Ishikawa (cell line): Measurements from ENCODE around the gene ETHE1.

ENCODE experiments used
- CEBPB ChIP-seq: IDR thresholded peaks from 2 replicates; pipeline ENCODE4 v1.6.1; 2012
- CREB1 ChIP-seq: IDR thresholded peaks from 2 replicates; pipeline ENCODE4 v1.6.1; 2012; ENCODE audit warnings: low read depth
- EGR1 ChIP-seq: IDR thresholded peaks from 2 replicates; pipeline ENCODE4 v1.6.1; 2012
- EP300 ChIP-seq: IDR thresholded peaks from 2 replicates; pipeline ENCODE4 v1.6.1; 2012; ENCODE audit warnings: borderline replicate concordance
- FOXM1 ChIP-seq: IDR thresholded peaks from 2 replicates; pipeline ENCODE4 v1.6.1; 2012; ENCODE audit warnings: low read depth, borderline replicate concordance
- NFIC ChIP-seq: IDR thresholded peaks from 2 replicates; pipeline ENCODE4 v1.6.1; 2012
- RAD21 ChIP-seq: IDR thresholded peaks from 2 replicates; pipeline ENCODE4 v1.6.1; 2012; ENCODE audit warnings: low read depth
- TAF1 ChIP-seq: IDR thresholded peaks from 2 replicates; pipeline ENCODE4 v1.6.1; 2012; ENCODE audit warnings: low read depth, mild to moderate bottlenecking
- TEAD4 ChIP-seq: IDR thresholded peaks from 2 replicates; pipeline ENCODE4 v1.6.1; 2012
- USF1 ChIP-seq: IDR thresholded peaks from 2 replicates; pipeline ENCODE4 v1.6.1; 2012
- YY1 ChIP-seq: IDR thresholded peaks from 2 replicates; pipeline ENCODE4 v1.6.1; 2012; ENCODE audit warnings: low read depth
- TF ChIP-seq, protein P1 (sequence below): IDR thresholded peaks from 2 replicates; pipeline ENCODE4 v1.6.1; 2012; ENCODE audit warnings: low read depth, mild to moderate bottlenecking

GRCh38 chr19:43466793-43467192 lies 60.2 kb downstream of the ETHE1 start:
- TF ChIP-seq TAF1 (no peak), NFIC (no peak), EP300 (no peak), CEBPB (no peak), YY1 (no peak), TEAD4 (no peak), USF1 (no peak), EGR1 (no peak), CREB1 (no peak), FOXM1 (no peak), RAD21 (no peak)
- TF ChIP-seq, protein P1, sequence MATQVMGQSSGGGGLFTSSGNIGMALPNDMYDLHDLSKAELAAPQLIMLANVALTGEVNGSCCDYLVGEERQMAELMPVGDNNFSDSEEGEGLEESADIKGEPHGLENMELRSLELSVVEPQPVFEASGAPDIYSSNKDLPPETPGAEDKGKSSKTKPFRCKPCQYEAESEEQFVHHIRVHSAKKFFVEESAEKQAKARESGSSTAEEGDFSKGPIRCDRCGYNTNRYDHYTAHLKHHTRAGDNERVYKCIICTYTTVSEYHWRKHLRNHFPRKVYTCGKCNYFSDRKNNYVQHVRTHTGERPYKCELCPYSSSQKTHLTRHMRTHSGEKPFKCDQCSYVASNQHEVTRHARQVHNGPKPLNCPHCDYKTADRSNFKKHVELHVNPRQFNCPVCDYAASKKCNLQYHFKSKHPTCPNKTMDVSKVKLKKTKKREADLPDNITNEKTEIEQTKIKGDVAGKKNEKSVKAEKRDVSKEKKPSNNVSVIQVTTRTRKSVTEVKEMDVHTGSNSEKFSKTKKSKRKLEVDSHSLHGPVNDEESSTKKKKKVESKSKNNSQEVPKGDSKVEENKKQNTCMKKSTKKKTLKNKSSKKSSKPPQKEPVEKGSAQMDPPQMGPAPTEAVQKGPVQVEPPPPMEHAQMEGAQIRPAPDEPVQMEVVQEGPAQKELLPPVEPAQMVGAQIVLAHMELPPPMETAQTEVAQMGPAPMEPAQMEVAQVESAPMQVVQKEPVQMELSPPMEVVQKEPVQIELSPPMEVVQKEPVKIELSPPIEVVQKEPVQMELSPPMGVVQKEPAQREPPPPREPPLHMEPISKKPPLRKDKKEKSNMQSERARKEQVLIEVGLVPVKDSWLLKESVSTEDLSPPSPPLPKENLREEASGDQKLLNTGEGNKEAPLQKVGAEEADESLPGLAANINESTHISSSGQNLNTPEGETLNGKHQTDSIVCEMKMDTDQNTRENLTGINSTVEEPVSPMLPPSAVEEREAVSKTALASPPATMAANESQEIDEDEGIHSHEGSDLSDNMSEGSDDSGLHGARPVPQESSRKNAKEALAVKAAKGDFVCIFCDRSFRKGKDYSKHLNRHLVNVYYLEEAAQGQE = no peak
